Retinal pigment epithelial cell (primary cell): ENCODE data around the gene GRID1.
"Not testable (repeated sequence)": the region's sequence is repeated elsewhere in the genome, so short reads cannot be mapped to it uniquely, and the experiment has no call there.

Experiments used
- DNase-seq: peaks from one replicate; pipeline ENCODE4 v3.0.0-alpha.2; 2010; ENCODE audit warnings: low read depth
- H3K4me3 ChIP-seq: 2 replicates; pipeline ENCODE4 v1.5.1; 2011; ENCODE audit warnings: mild to moderate bottlenecking, low read length, control low read depth, moderate library complexity
- CTCF ChIP-seq: conservative IDR thresholded peaks from 2 replicates; pipeline ENCODE4 v1.5.1; 2011; ENCODE audit warnings: low read depth, low read length, control low read depth, inconsistent platforms

The GRID1 gene

GRCh38 chr10:86083664-86084175, 282.9 kb downstream of the GRID1 start:
- DNase-seq: no peak
- H3K4me3 ChIP-seq: no peak overlapping the region
- no peak for TF ChIP-seq CTCF

- no peak for DNase-seq
- no peak for TF ChIP-seq CTCF
- H3K4me3 ChIP-seq: no peak overlapping the region
These were observed 283.4 kb downstream of the GRID1 start for GRCh38 chr10:86083206-86083605.

- no peak for DNase-seq
- TF ChIP-seq CTCF: no peak
- H3K4me3 ChIP-seq: no peak overlapping the region
These were observed 284.0 kb downstream of the GRID1 start for GRCh38 chr10:86082556-86082955.

GRCh38 chr10:86079088-86079487, 287.5 kb downstream of the GRID1 start:
- no peak for DNase-seq
- TF ChIP-seq CTCF: no peak
- H3K4me3 ChIP-seq: no peak overlapping the region

GRCh38 chr10:86078639-86079035, 288.0 kb downstream of the GRID1 start:
- H3K4me3 ChIP-seq: no peak overlapping the region
- no peak for TF ChIP-seq CTCF
- DNase-seq: no peak

GRCh38 chr10:86077871-86078638, 288.5 kb downstream of the GRID1 start:
- no peak for TF ChIP-seq CTCF
- H3K4me3 ChIP-seq: no peak overlapping the region
- DNase-seq: no peak

- no peak overlapping the region for H3K4me3 ChIP-seq
- no peak for DNase-seq
- TF ChIP-seq CTCF: no peak
These were observed 289.3 kb downstream of the GRID1 start for GRCh38 chr10:86077271-86077670.

GRCh38 chr10:86076497-86076896, 290.1 kb downstream of the GRID1 start:
- H3K4me3 ChIP-seq, DNase-seq: not testable (repeated sequence)
